Activated T-cell treated with anti-CD3 and anti-CD28 coated beads for 48 hours (primary cell): ENCODE data around the gene NEURL3.
"Not testable (repeated sequence)": the region's sequence is repeated elsewhere in the genome, so short reads cannot be mapped to it uniquely, and the experiment has no call there.

Experiments
- DNase-seq: peaks from one replicate; pipeline ENCODE4 v3.0.0-alpha.2; 2020; ENCODE audit warnings: low read depth

NEURL3 gene

GRCh38 chr2:96484091-96484490, 21.1 kb downstream of the NEURL3 start:
- no peak for DNase-seq

- DNase-seq = no peak
These were observed 27.7 kb downstream of the NEURL3 start for GRCh38 chr2:96477458-96477857.

- no peak for DNase-seq
These were observed 33.4 kb downstream of the NEURL3 start for GRCh38 chr2:96471772-96472171.

GRCh38 chr2:96470636-96471035, 34.5 kb downstream of the NEURL3 start:
- DNase-seq = peak; percentile 52

- DNase-seq = no peak
These were observed 35.0 kb downstream of the NEURL3 start for GRCh38 chr2:96470109-96470508.

GRCh38 chr2:96468904-96469303, 36.3 kb downstream of the NEURL3 start:
- no peak for DNase-seq

- no peak for DNase-seq
These were observed 40.5 kb downstream of the NEURL3 start for GRCh38 chr2:96464651-96465050.

- no peak for DNase-seq
These were observed 41.1 kb downstream of the NEURL3 start for GRCh38 chr2:96464061-96464460.

GRCh38 chr2:96463119-96463518, 42.0 kb downstream of the NEURL3 start:
- DNase-seq = no peak

- DNase-seq = not testable (repeated sequence)
These were observed 43.5 kb downstream of the NEURL3 start for GRCh38 chr2:96461616-96462015.

- no peak for DNase-seq
These were observed 53.1 kb downstream of the NEURL3 start for GRCh38 chr2:96452053-96452452.

GRCh38 chr2:96449637-96450036, 55.5 kb downstream of the NEURL3 start:
- DNase-seq = no peak

GRCh38 chr2:96449174-96449573, 56.0 kb downstream of the NEURL3 start:
- no peak for DNase-seq

- no peak for DNase-seq
These were observed 57.4 kb downstream of the NEURL3 start for GRCh38 chr2:96447726-96448125.
